ENCODE results near the gene MAP7D2. TPM values are rescaled to one million over a fixed set of nuclear protein-coding genes. Genes with fewer than 3 reads are reported as not detected.

Gene MAP7D2
- total RNA-seq, 1 experiment from 2014 or later, result 0.08 TPM

- DNase-seq, result peak; percentile 50 to 57
- Histone ChIP-seq H3K27me3 (no peaks in the 10 kb centered on the region), H3K4me3 (no peak overlapping the region)
Measured at GRCh38 chrX:20067709-20068561, 48.8 kb downstream of the MAP7D2 start.

GRCh38 chrX:20066968-20067708 is 49.6 kb downstream of the MAP7D2 start:
- H3K4me3 ChIP-seq, result no peak overlapping the region
- H3K27ac ChIP-seq, result no peak overlapping the region
- no peaks in the 10 kb centered on the region for H3K27me3 ChIP-seq
- peaks cover 3% of the 10 kb centered on the region; the same call in 1 of the 2 replicates for H3K4me1 ChIP-seq
- no peaks in the 10 kb centered on the region for H3K9me3 ChIP-seq (replicated peaks)
- peak; percentile 13 to 67 for DNase-seq
- no peaks in the 10 kb centered on the region for H3K36me3 ChIP-seq

More at GRCh38 chrX:20067709-20068561, 48.8 kb downstream of the MAP7D2 start:
- H3K4me1 ChIP-seq, result peaks cover 3% of the 10 kb centered on the region; the same call in 1 of the 2 replicates
- H3K36me3 ChIP-seq, result no peaks in the 10 kb centered on the region
- H3K9me3 ChIP-seq (replicated peaks), result no peaks in the 10 kb centered on the region
- H3K27ac ChIP-seq, result no peak overlapping the region

GRCh38 chrX:20063716-20064351 is 52.9 kb downstream of the MAP7D2 start:
- Histone ChIP-seq H3K27me3 (no peaks in the 10 kb centered on the region), H3K9me3 (replicated peaks) (no peaks in the 10 kb centered on the region), H3K36me3 (no peaks in the 10 kb centered on the region), H3K4me3 (no peak overlapping the region), H3K4me1 (peaks cover 7% of the 10 kb centered on the region), H3K27ac (no peak overlapping the region)
- peak in 1 of 2 experiments; percentile 20 for DNase-seq

- H3K27ac ChIP-seq, result no peak overlapping the region
- H3K27me3 ChIP-seq, result no peaks in the 10 kb centered on the region
- H3K4me1 ChIP-seq, result peaks cover 7% of the 10 kb centered on the region
- DNase-seq, result no peak
- H3K9me3 ChIP-seq (replicated peaks), result no peaks in the 10 kb centered on the region
- H3K36me3 ChIP-seq, result no peaks in the 10 kb centered on the region
- H3K4me3 ChIP-seq, result no peak overlapping the region
Measured at GRCh38 chrX:20063153-20063552, 53.6 kb downstream of the MAP7D2 start.

GRCh38 chrX:20061855-20062254 is 54.9 kb downstream of the MAP7D2 start:
- peak in 1 of 2 experiments; percentile 5 for DNase-seq
- H3K27ac ChIP-seq, result no peak overlapping the region
- no peak overlapping the region for H3K4me3 ChIP-seq
- H3K9me3 ChIP-seq (replicated peaks), result no peaks in the 10 kb centered on the region
- H3K4me1 ChIP-seq, result peaks cover 4% of the 10 kb centered on the region
- no peaks in the 10 kb centered on the region for H3K36me3 ChIP-seq
- H3K27me3 ChIP-seq, result no peaks in the 10 kb centered on the region

GRCh38 chrX:20060961-20061748 is 55.6 kb downstream of the MAP7D2 start:
- H3K27ac ChIP-seq, result no peak overlapping the region
- H3K9me3 ChIP-seq (replicated peaks), result no peaks in the 10 kb centered on the region
- no peaks in the 10 kb centered on the region for H3K27me3 ChIP-seq
- H3K4me1 ChIP-seq, result peaks cover 4% of the 10 kb centered on the region
- peak in 1 of 2 experiments; percentile 5 for DNase-seq
- H3K4me3 ChIP-seq, result no peak overlapping the region
- no peaks in the 10 kb centered on the region for H3K36me3 ChIP-seq

GRCh38 chrX:20059467-20060128 is 57.1 kb downstream of the MAP7D2 start:
- peaks cover 4% of the 10 kb centered on the region for H3K4me1 ChIP-seq
- no peak overlapping the region for H3K4me3 ChIP-seq
- no peaks in the 10 kb centered on the region for H3K36me3 ChIP-seq
- no peak overlapping the region for H3K27ac ChIP-seq
- no peaks in the 10 kb centered on the region for H3K9me3 ChIP-seq (replicated peaks)
- H3K27me3 ChIP-seq, result no peaks in the 10 kb centered on the region
- DNase-seq, result no peak

- no peak for DNase-seq
- H3K9me3 ChIP-seq (replicated peaks), result no peaks in the 10 kb centered on the region
- H3K36me3 ChIP-seq, result no peaks in the 10 kb centered on the region
- H3K27ac ChIP-seq, result no peak overlapping the region
- H3K4me3 ChIP-seq, result no peak overlapping the region
- H3K27me3 ChIP-seq, result no peaks in the 10 kb centered on the region
- peaks cover 4% of the 10 kb centered on the region for H3K4me1 ChIP-seq
Measured at GRCh38 chrX:20057479-20057878, 59.2 kb downstream of the MAP7D2 start.

GRCh38 chrX:20056704-20057103 is 60.0 kb downstream of the MAP7D2 start:
- no peak overlapping the region for H3K4me3 ChIP-seq
- DNase-seq, result peak in 1 of 2 experiments; percentile 14
- H3K27me3 ChIP-seq, result no peaks in the 10 kb centered on the region
- no peaks in the 10 kb centered on the region for H3K36me3 ChIP-seq
- H3K27ac ChIP-seq, result no peak overlapping the region
- peaks cover 2% of the 10 kb centered on the region for H3K4me1 ChIP-seq
- H3K9me3 ChIP-seq (replicated peaks), result no peaks in the 10 kb centered on the region

GRCh38 chrX:20053537-20053936 is 63.2 kb downstream of the MAP7D2 start:
- Histone ChIP-seq H3K27me3 (no peaks in the 10 kb centered on the region), H3K4me1 (no peaks in the 10 kb centered on the region), H3K4me3 (no peak overlapping the region), H3K27ac (no peak overlapping the region), H3K36me3 (no peaks in the 10 kb centered on the region), H3K9me3 (replicated peaks) (no peaks in the 10 kb centered on the region)
- no peak for DNase-seq

GRCh38 chrX:20046864-20047263 is 69.8 kb downstream of the MAP7D2 start:
- DNase-seq, result no peak
- Histone ChIP-seq H3K9me3 (replicated peaks) (no peaks in the 10 kb centered on the region), H3K36me3 (no peaks in the 10 kb centered on the region), H3K4me3 (no peak overlapping the region), H3K4me1 (no peaks in the 10 kb centered on the region), H3K27me3 (no peaks in the 10 kb centered on the region), H3K27ac (no peak overlapping the region)

- Histone ChIP-seq H3K27me3 (no peaks in the 10 kb centered on the region), H3K4me1 (no peaks in the 10 kb centered on the region), H3K36me3 (no peaks in the 10 kb centered on the region), H3K4me3 (no peak overlapping the region), H3K9me3 (replicated peaks) (no peaks in the 10 kb centered on the region), H3K27ac (no peak overlapping the region)
- no peak for DNase-seq
Measured at GRCh38 chrX:20046223-20046622, 70.5 kb downstream of the MAP7D2 start.

- no peaks in the 10 kb centered on the region for H3K36me3 ChIP-seq
- H3K4me1 ChIP-seq, result no peaks in the 10 kb centered on the region
- no peak overlapping the region for H3K4me3 ChIP-seq
- no peak for DNase-seq
- no peaks in the 10 kb centered on the region for H3K27me3 ChIP-seq
- no peak overlapping the region for H3K27ac ChIP-seq
- H3K9me3 ChIP-seq (replicated peaks), result no peaks in the 10 kb centered on the region
Measured at GRCh38 chrX:20042221-20042620, 74.5 kb downstream of the MAP7D2 start.

GRCh38 chrX:20038966-20039365 is 77.7 kb downstream of the MAP7D2 start:
- H3K4me3 ChIP-seq, result no peak overlapping the region
- no peaks in the 10 kb centered on the region for H3K36me3 ChIP-seq
- no peaks in the 10 kb centered on the region for H3K27me3 ChIP-seq
- DNase-seq, result no peak
- no peaks in the 10 kb centered on the region for H3K4me1 ChIP-seq
- H3K27ac ChIP-seq, result no peak overlapping the region
- no peaks in the 10 kb centered on the region for H3K9me3 ChIP-seq (replicated peaks)
